HepG2 (cell line): Measurements from ENCODE around the gene USP35. TPM values are rescaled to one million over a fixed set of nuclear protein-coding genes. Genes with fewer than 3 reads are reported as not detected.

Source experiments
- ATAC-seq: fragments of 200-7000 bp; cut with Tn5 transposase; 3 replicates; pipeline ENCODE4 v1.9.1; 2020; ENCODE audit warnings: mild to moderate bottlenecking, moderate library complexity
- BruUV-seq: library from RNA; stranded (reverse); fragments of 400-500 nt; replicated peaks from 2 replicates; lab custom pipeline; 2021; lab: Mats Ljungman, UMichigan
- CTCF ChIA-PET: fragments of 300-600 bp; formaldehyde crosslinking; extraction: SDS; loops from one replicate; lab custom pipeline; 2021; ENCODE audit warnings: low total read pairs, inconsistent platforms, low intra/inter-chr PET ratio; lab: Yijun Ruan, JAX
- POLR2A ChIA-PET: fragments of 350-600 bp; sonication (Branson Sonifier 250); formaldehyde crosslinking; loops from one replicate; lab custom pipeline; 2020; ENCODE audit warnings: antibody characterized with exemption, inconsistent platforms; lab: Yijun Ruan, JAX
- DNase-seq: peaks from one replicate; pipeline ENCODE4 v3.0.0-alpha.2; 2015; ENCODE audit warnings: low spot score
- FAIRE-seq: peaks from 3 replicates; lab custom pipeline; 2011; peaks lifted over from hg19 to GRCh38; lab: Jason Lieb, UNC
- H2AFZ ChIP-seq: one replicate; pipeline ENCODE4 v1.6.1; 2011; ENCODE audit warnings: low read length, inconsistent platforms
- H3K27ac ChIP-seq: fragments of 300-600 bp; 3 replicates; pipeline ENCODE4 v1.8.0; 2011; ENCODE audit warnings: mixed run types, mild to moderate bottlenecking, mixed read lengths, low read length, inconsistent platforms; ENCODE audit not compliant: insufficient read depth; ENCODE audit errors: extremely low read length
- H3K27me3 ChIP-seq, 2 experiments: fragments of 200-600 bp in 1 of 2; 2 replicates in 1 of 2; 3 replicates in 1 of 2; pipeline versions ENCODE4 v1.6.0 to v1.8.0; 2011; ENCODE audit warnings: low read length in 2 of 2, mild to moderate bottlenecking in 2 of 2, moderate library complexity in 2 of 2, inconsistent platforms in 1 of 2; ENCODE audit not compliant: insufficient read depth in 2 of 2, control insufficient read depth in 1 of 2
- H3K36me3 ChIP-seq, 2 experiments: fragments of 200-600 bp in 1 of 2; replicated peaks in 1 of 2; 2 replicates in 1 of 2; 3 replicates in 1 of 2; pipeline versions ENCODE4 v1.5.1 to v1.8.0; 2011; ENCODE audit warnings: low read length in 2 of 2, inconsistent platforms in 1 of 2; ENCODE audit not compliant: insufficient read depth in 2 of 2, control insufficient read depth in 1 of 2
- H3K4me1 ChIP-seq: 2 replicates; pipeline ENCODE4 v1.5.1; 2012; ENCODE audit warnings: low read length, inconsistent platforms; ENCODE audit not compliant: insufficient read depth
- H3K4me2 ChIP-seq: 2 replicates; pipeline ENCODE4 v1.6.0; 2011; ENCODE audit warnings: low read depth, low read length, inconsistent platforms
- H3K4me3 ChIP-seq, 3 experiments: fragments of 200-600 bp in 1 of 3; sonication (generic), shearing (Covaris generic) in 1 of 3; replicated peaks in 1 of 3; 2 replicates each; pipeline ENCODE4 v1.5.1; 2011 to 2016; ENCODE audit warnings: low read length in 3 of 3, inconsistent platforms in 2 of 3, low read depth in 2 of 3, mild to moderate bottlenecking in 2 of 3, control low read depth in 1 of 3, mixed read lengths in 1 of 3; ENCODE audit not compliant: insufficient read depth in 1 of 3
- H3K79me2 ChIP-seq: one replicate; pipeline ENCODE4 v1.6.1; 2011; ENCODE audit warnings: low read length, inconsistent platforms; ENCODE audit not compliant: insufficient read depth
- H3K9ac ChIP-seq: 2 replicates; pipeline ENCODE4 v1.6.0; 2011; ENCODE audit warnings: mild to moderate bottlenecking, low read depth, low read length, inconsistent platforms; ENCODE audit not compliant: insufficient read depth
- H3K9me3 ChIP-seq: 2 replicates; pipeline ENCODE4 v1.5.1; 2012; ENCODE audit warnings: mild to moderate bottlenecking, low read length
- H4K20me1 ChIP-seq: 2 replicates; pipeline ENCODE4 v1.6.0; 2011; ENCODE audit warnings: inconsistent platforms, mild to moderate bottlenecking, low read length, moderate library complexity; ENCODE audit not compliant: insufficient read depth
- FOXJ3 ChIP-seq: sonication (generic); formaldehyde crosslinking; IDR thresholded peaks from 2 replicates; pipeline ENCODE4 v1.4.0; 2020; ENCODE audit warnings: missing genetic modification reagents, mild to moderate bottlenecking, borderline replicate concordance
- PAF1 ChIP-seq: IDR thresholded peaks from 2 replicates; pipeline ENCODE4 v1.6.1; 2016; ENCODE audit warnings: missing genetic modification reagents, missing compliant biosample characterization
- PPARG ChIP-seq: conservative IDR thresholded peaks from 2 replicates; pipeline ENCODE4 v1.6.1; 2016; ENCODE audit warnings: missing biosample characterization, missing genetic modification reagents
- ZBTB33 ChIP-seq: sonication (generic); formaldehyde crosslinking; IDR thresholded peaks from 2 replicates; pipeline ENCODE4 v1.4.0; 2020; ENCODE audit warnings: missing genetic modification reagents
- ZBTB38 ChIP-seq: sonication (generic); formaldehyde crosslinking; IDR thresholded peaks from 2 replicates; pipeline ENCODE4 v1.5.1; 2020; ENCODE audit warnings: mild to moderate bottlenecking, missing genetic modification reagents
- ZMYM3 ChIP-seq: sonication (generic); formaldehyde crosslinking; IDR thresholded peaks from 2 replicates; pipeline ENCODE4 v1.5.1; 2020; ENCODE audit warnings: mild to moderate bottlenecking, missing genetic modification reagents
- ZNF230 ChIP-seq: sonication (generic); formaldehyde crosslinking; IDR thresholded peaks from 2 replicates; pipeline ENCODE4 v1.4.0; 2020; ENCODE audit warnings: mild to moderate bottlenecking, missing genetic modification reagents
- ZNF280D ChIP-seq: sonication (generic); formaldehyde crosslinking; IDR thresholded peaks from 2 replicates; pipeline ENCODE4 v1.5.1; 2020; ENCODE audit warnings: mild to moderate bottlenecking, missing genetic modification reagents
- ZNF44 ChIP-seq: sonication (generic); formaldehyde crosslinking; IDR thresholded peaks from 2 replicates; pipeline ENCODE4 v1.5.1; 2020; ENCODE audit warnings: mild to moderate bottlenecking, missing genetic modification reagents
- ZNF639 ChIP-seq: conservative IDR thresholded peaks from 2 replicates; pipeline ENCODE4 v1.6.1; 2018; ENCODE audit warnings: missing genetic modification reagents
- ZNF768 ChIP-seq: sonication (generic); formaldehyde crosslinking; IDR thresholded peaks from 2 replicates; pipeline ENCODE4 v1.4.0; 2020; ENCODE audit warnings: missing genetic modification reagents
- WGBS: methylation state at CpG from one replicate; pipeline ENCODE4 v1.1.6; 2017; ENCODE audit warnings: low lambda C conversion rate; 5-methylcytosine and 5-hydroxymethylcytosine counted together
- in situ Hi-C: cut with HindIII; loops from 2 replicates; pipeline ENCODE4 v1.10.0; 2017; ENCODE audit warnings: low pct_unique_long_range_greater_than_20kb; ENCODE audit not compliant: extremely low pct_ligation_motif_present
- intact Hi-C: fragments of 100-400 bp; cut with micrococcal nuclease; formaldehyde crosslinking; loops from one replicate; pipeline ENCODE4 v1.10.0; 2022; ENCODE audit not compliant: unreplicated experiment
- polyA plus RNA-seq, 8 experiments: library from polyadenylated mRNA; depleted of rRNA in 3 of 8; stranded (reverse) in 7 of 8; unstranded in 1 of 8; fragments of >200 nt; fragmentation: Illumina TruSeq in 4 of 8; extraction: Trizol in 4 of 8; gene quantifications; 2 replicates each; pipeline versions ENCODE4 v1.2.1 to v1.2.3, GENCODE V29; 2011 to 2016; ENCODE audit warnings: low read depth in 4 of 8, missing spikeins in 1 of 8, mixed read lengths in 1 of 8; ENCODE audit not compliant: insufficient read depth in 1 of 8
- total RNA-seq, 5 experiments: library from RNA; depleted of rRNA; stranded (reverse); fragments of >200 nt; fragmentation: Illumina TruSeq; extraction: Trizol; gene quantifications; 2 replicates each; pipeline ENCODE4 v1.2.3, GENCODE V29; 2016; ENCODE audit warnings: low read depth in 1 of 5

Gene USP35
- total and polyA plus RNA-seq, 2 of the 13 experiments (the other 11 are each of a cell fraction or from before 2014, with no cell fraction given), result 4.6 to 7.7 TPM

- peaks cover 38% of the 10 kb centered on the region for H3K79me2 ChIP-seq
- no TSS peak for BruUV-seq
- H3K36me3 ChIP-seq, result peaks cover 0 to 22% of the 10 kb centered on the region in 2 experiments; a peak in 2 of 5 replicates
- H2AFZ ChIP-seq, result no peak overlapping the region
- H3K9me3 ChIP-seq, result no peaks in the 10 kb centered on the region
- H3K4me2 ChIP-seq, result peak overlapping the region; percentile 99
- ChIA-PET CTCF (no interaction called here), POLR2A (interaction anchor here (0.8 to 4.6 kb wide), 14 partner anchors 9 to 260 kb away, joined by 3 to 37 read pairs (median 7); partner anchors contain the start of genes KCTD21, NDUFC2 and USP35)
- 35% methylated on average over 17 of the region's 17 CpGs for WGBS
- H3K9ac ChIP-seq, result peak overlapping the region; percentile 92
- H3K27ac ChIP-seq, result peak overlapping the region; percentile 81
- TF ChIP-seq ZBTB33 (CRISPR knock-in tag) (peak; percentile 82; the same call in 1 of the 2 replicates), FOXJ3 (CRISPR knock-in tag) (no peak), PAF1 (no peak), ZNF230 (CRISPR knock-in tag) (no peak), ZNF44 (CRISPR knock-in tag) (no peak), ZNF280D (CRISPR knock-in tag) (0 out of 2 replicates have a peak, but pooled peaks have one; percentile 29), ZMYM3 (CRISPR knock-in tag) (peak; percentile 67), PPARG (peak; percentile 38; the same call in 1 of the 2 replicates), ZNF639 (no peak), ZBTB38 (CRISPR knock-in tag) (peak; percentile 68; the same call in 1 of the 2 replicates), ZNF768 (CRISPR knock-in tag) (peak; percentile 77)
- peaks cover 54% of the 10 kb centered on the region for H3K4me1 ChIP-seq
- in situ Hi-C loops, result loop anchor here (5.0 kb wide), 1 partner anchor 47 kb away; the partner anchor contains the start of genes KCTD21 and USP35
- DNase-seq, result no peak
- no peak for FAIRE-seq
- H3K27me3 ChIP-seq, result no peaks in the 10 kb centered on the region; a peak in 1 of 5 replicates
- ATAC-seq, result no peak
- H3K4me3 ChIP-seq, result peak overlapping the region; percentile 72 to 84 (median 75)
- H4K20me1 ChIP-seq, result no peaks in the 10 kb centered on the region
- intact Hi-C loops, result no loop called here
These were observed 48.2 kb upstream of the USP35 start for GRCh38 chr11:78140392-78141077.
